B cell (primary cell): Measurements from ENCODE around the gene SDK1. TPM values are rescaled to one million over a fixed set of nuclear protein-coding genes. Genes with fewer than 3 reads are reported as not detected.

Experiments
- ATAC-seq: fragments of 200-7000 bp; cut with Tn5 transposase; one replicate; pipeline ENCODE4 v1.10.0; 2021; ENCODE audit warnings: low read depth, mild to moderate bottlenecking, moderate number of reproducible peaks, moderate library complexity
- CTCF ChIA-PET: fragments of 350-600 bp; sonication (Branson Sonifier 250); formaldehyde crosslinking; loops from one replicate; lab custom pipeline; 2021; ENCODE audit warnings: antibody characterized with exemption, inconsistent platforms; lab: Charles Lee
- POLR2A ChIA-PET: fragments of 350-600 bp; sonication (Branson Sonifier 250); formaldehyde crosslinking; loops from one replicate; lab custom pipeline; 2021; ENCODE audit warnings: antibody characterized with exemption; lab: Charles Lee
- DNase-seq: peaks from one replicate; pipeline ENCODE4 v3.0.0; 2013
- H2AFZ ChIP-seq: 2 replicates; pipeline ENCODE4 v1.6.1; 2012; ENCODE audit warnings: mild to moderate bottlenecking, low read depth, low read length; ENCODE audit not compliant: insufficient read depth, poor library complexity, severe bottlenecking
- H3K27ac ChIP-seq, 2 donors: 1 replicate in 1 of 2; 2 replicates in 1 of 2; pipeline ENCODE4 v1.5.1; 2012 to 2013; ENCODE audit warnings: low read length in 2 of 2, mild to moderate bottlenecking in 2 of 2, moderate library complexity in 1 of 2
- H3K27me3 ChIP-seq, 4 experiments: fragments of 200-600 bp in 1 of 4; sonication (generic) in 1 of 4; replicated peaks in 1 of 4; 1 replicate in 2 of 4; 2 replicates in 2 of 4; pipeline versions ENCODE4 v1.6.1 to v1.7.0; 2013 to 2016; ENCODE audit warnings: low read length in 3 of 4, mild to moderate bottlenecking in 2 of 4, mixed read lengths in 1 of 4, moderate library complexity in 1 of 4; ENCODE audit not compliant: insufficient read depth in 4 of 4, control insufficient read depth in 3 of 4; ENCODE audit errors: control extremely low read depth in 1 of 4
- H3K36me3 ChIP-seq, 2 experiments: replicated peaks in 1 of 2; 1 replicate in 1 of 2; 2 replicates in 1 of 2; pipeline versions ENCODE4 v1.6.1 to v1.7.1; 2013; ENCODE audit warnings: low read length in 1 of 2; ENCODE audit not compliant: insufficient read depth in 2 of 2, control insufficient read depth in 1 of 2; ENCODE audit errors: control extremely low read depth in 1 of 2, extremely low read depth in 1 of 2
- H3K4me1 ChIP-seq, 2 donors: fragments of 200-600 bp in 1 of 2; sonication (generic) in 1 of 2; 1 replicate in 1 of 2; 2 replicates in 1 of 2; pipeline versions ENCODE4 v1.5.1 to v1.6.1; 2013 to 2017; ENCODE audit warnings: low read length in 2 of 2; ENCODE audit not compliant: control insufficient read depth in 2 of 2, insufficient read depth in 2 of 2
- H3K4me2 ChIP-seq: replicated peaks from 2 replicates; pipeline ENCODE3; 2012; ENCODE audit warnings: mild to moderate bottlenecking, low read depth, low read length; ENCODE audit not compliant: poor library complexity, severe bottlenecking
- H3K4me3 ChIP-seq, 5 experiments: fragments of 200-600 bp in 1 of 5; sonication (generic) in 1 of 5; 1 replicate in 3 of 5; 2 replicates in 2 of 5; pipeline versions ENCODE4 v1.5.1 to v1.7.0; 2011 to 2016; ENCODE audit warnings: low read length in 4 of 5, mild to moderate bottlenecking in 4 of 5, low read depth in 2 of 5, control low read depth in 1 of 5, moderate library complexity in 1 of 5; ENCODE audit not compliant: insufficient read depth in 1 of 5; ENCODE audit errors: control extremely low read depth in 1 of 5, extremely low read depth in 1 of 5
- H3K79me2 ChIP-seq: fragments of 200-600 bp; sonication (generic); one replicate; pipeline ENCODE4 v1.6.0; 2016; ENCODE audit warnings: low read length; ENCODE audit not compliant: control insufficient read depth, insufficient read depth
- H3K9ac ChIP-seq: fragments of 200-600 bp; sonication (generic); 2 replicates; pipeline ENCODE4 v1.6.1; 2017; ENCODE audit warnings: mild to moderate bottlenecking, low read length, moderate library complexity
- H3K9me3 ChIP-seq, 3 donors: one replicate each; pipeline versions ENCODE4 v1.6.1 to v1.7.1; 2013; ENCODE audit warnings: low read length in 2 of 3; ENCODE audit not compliant: control insufficient read depth in 2 of 3, insufficient read depth in 1 of 3; ENCODE audit errors: control extremely low read depth in 1 of 3
- H4K20me1 ChIP-seq: 2 replicates; pipeline ENCODE4 v1.6.0; 2012; ENCODE audit warnings: mild to moderate bottlenecking, low read length; ENCODE audit not compliant: insufficient read depth, control insufficient read depth, poor library complexity, severe bottlenecking
- H3K27ac Mint-ChIP-seq: one replicate; pipeline ENCODE4 v1.8.0; 2021; ENCODE audit warnings: mixed read lengths
- H3K27me3 Mint-ChIP-seq: one replicate; pipeline ENCODE4 v1.8.0; 2021; ENCODE audit warnings: mixed read lengths
- H3K4me1 Mint-ChIP-seq: one replicate; pipeline ENCODE4 v1.8.0; 2021; ENCODE audit warnings: mixed read lengths
- H3K4me3 Mint-ChIP-seq: one replicate; pipeline ENCODE4 v1.8.0; 2021; ENCODE audit warnings: mixed read lengths
- H3K9me3 Mint-ChIP-seq: one replicate; pipeline ENCODE4 v1.8.0; 2022; ENCODE audit warnings: mixed read lengths; ENCODE audit not compliant: insufficient read depth
- EZH2 ChIP-seq: IDR thresholded peaks from 2 replicates; pipeline ENCODE4 v1.6.1; 2012; ENCODE audit warnings: borderline replicate concordance, low read depth, mild to moderate bottlenecking, moderate library complexity, low read length; ENCODE audit not compliant: insufficient read depth, poor library complexity, severe bottlenecking
- WGBS: methylation state at CpG from one replicate; pipeline ENCODE4 v1.1.5; 2013; ENCODE audit warnings: missing lambda C conversion rate; ENCODE audit not compliant: insufficient coverage; 5-methylcytosine and 5-hydroxymethylcytosine counted together
- intact Hi-C: fragments of 100-400 bp; cut with micrococcal nuclease; formaldehyde crosslinking; loops from one replicate; pipeline ENCODE4 v1.10.0; 2022
- polyA plus RNA-seq: library from polyadenylated mRNA; depleted of rRNA; stranded (reverse); fragments of >200 nt; gene quantifications from 2 replicates; pipeline ENCODE4 v1.2.3, GENCODE V29; 2012
- total RNA-seq, 2 donors: library from RNA; stranded (reverse); fragments of 120-200 nt in 1 of 2; gene quantifications; 1 replicate in 1 of 2; 2 replicates in 1 of 2; pipeline versions ENCODE4 v1.2.3 to v1.2.4, GENCODE V29; 2013 to 2022
- TF ChIP-seq, protein P1 (sequence below): fragments of 200-600 bp; IDR thresholded peaks from one replicate; pipeline ENCODE4 v1.8.0; 2022; ENCODE audit warnings: antibody characterized with exemption, mild to moderate bottlenecking

The SDK1 gene
- total and polyA plus RNA-seq, 2 donors (not counting 1 experiment from before 2014, with no cell fraction given): 0.73 to 2.0 TPM

- 91% methylated on average over 10 of the region's 11 CpGs for WGBS
- POLR2A ChIA-PET: no interaction called here
These were observed 835.0 kb downstream of the SDK1 start for GRCh38 chr7:4136036-4136435.

DNA sequence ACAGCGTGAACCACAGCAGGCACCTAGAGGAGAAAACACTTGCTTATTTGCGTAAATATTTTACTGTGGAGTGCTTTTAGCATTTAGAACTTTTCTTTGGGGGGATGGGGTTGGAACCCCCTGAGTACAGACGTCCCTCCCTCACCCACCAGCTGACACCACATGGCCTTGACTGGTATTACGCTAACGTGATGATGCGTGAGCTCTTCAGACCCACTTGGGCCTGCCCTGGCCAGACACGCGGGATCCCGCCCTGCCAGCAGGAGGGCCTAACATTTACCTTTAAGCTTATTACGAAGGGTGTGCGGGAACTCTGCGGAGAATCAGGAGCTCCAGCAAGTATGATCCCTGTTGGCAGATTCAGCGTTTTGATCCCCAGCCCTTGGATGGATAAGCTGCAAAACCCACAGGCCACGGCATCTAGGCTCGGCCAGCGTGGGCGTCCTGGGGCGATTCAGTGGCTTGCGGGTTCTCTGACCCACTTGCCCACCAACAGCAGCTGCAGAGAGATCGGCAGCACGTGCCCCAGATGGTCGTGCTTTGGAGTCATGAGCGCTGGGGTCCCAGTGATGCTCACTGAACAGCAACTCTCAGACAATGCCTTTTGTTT lies 835.6 kb downstream of the SDK1 start:
- no peak overlapping the region for H3K27ac ChIP-seq
- H3K9ac ChIP-seq: no peak overlapping the region
- no peaks in the 10 kb centered on the region for H4K20me1 ChIP-seq
- no peaks in the 10 kb centered on the region for H3K79me2 ChIP-seq
- no peaks in the 10 kb centered on the region for H3K36me3 ChIP-seq
- no peak overlapping the region for H3K4me3 Mint-ChIP-seq
- 93% methylated on average over 20 of the region's 23 CpGs for WGBS
- no peak overlapping the region for H2AFZ ChIP-seq
- intact Hi-C loops: no loop called here
- H3K4me1 Mint-ChIP-seq: no peaks in the 10 kb centered on the region
- H3K27me3 Mint-ChIP-seq: no peaks in the 10 kb centered on the region
- ChIA-PET POLR2A (no interaction called here), CTCF (no interaction called here)
- TF ChIP-seq, protein P1, sequence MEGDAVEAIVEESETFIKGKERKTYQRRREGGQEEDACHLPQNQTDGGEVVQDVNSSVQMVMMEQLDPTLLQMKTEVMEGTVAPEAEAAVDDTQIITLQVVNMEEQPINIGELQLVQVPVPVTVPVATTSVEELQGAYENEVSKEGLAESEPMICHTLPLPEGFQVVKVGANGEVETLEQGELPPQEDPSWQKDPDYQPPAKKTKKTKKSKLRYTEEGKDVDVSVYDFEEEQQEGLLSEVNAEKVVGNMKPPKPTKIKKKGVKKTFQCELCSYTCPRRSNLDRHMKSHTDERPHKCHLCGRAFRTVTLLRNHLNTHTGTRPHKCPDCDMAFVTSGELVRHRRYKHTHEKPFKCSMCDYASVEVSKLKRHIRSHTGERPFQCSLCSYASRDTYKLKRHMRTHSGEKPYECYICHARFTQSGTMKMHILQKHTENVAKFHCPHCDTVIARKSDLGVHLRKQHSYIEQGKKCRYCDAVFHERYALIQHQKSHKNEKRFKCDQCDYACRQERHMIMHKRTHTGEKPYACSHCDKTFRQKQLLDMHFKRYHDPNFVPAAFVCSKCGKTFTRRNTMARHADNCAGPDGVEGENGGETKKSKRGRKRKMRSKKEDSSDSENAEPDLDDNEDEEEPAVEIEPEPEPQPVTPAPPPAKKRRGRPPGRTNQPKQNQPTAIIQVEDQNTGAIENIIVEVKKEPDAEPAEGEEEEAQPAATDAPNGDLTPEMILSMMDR: no peak
- TF ChIP-seq EZH2: no peak
- H3K4me2 ChIP-seq: no peak overlapping the region
- DNase-seq: no peak
- no peaks in the 10 kb centered on the region for H3K9me3 ChIP-seq
- H3K4me3 ChIP-seq: no peak overlapping the region
- ATAC-seq: no peak
- H3K27ac Mint-ChIP-seq: no peak overlapping the region
- H3K9me3 Mint-ChIP-seq: no peaks in the 10 kb centered on the region
- no peaks in the 10 kb centered on the region for H3K4me1 ChIP-seq
- no peaks in the 10 kb centered on the region for H3K27me3 ChIP-seq

More at GRCh38 chr7:4136036-4136435, 835.0 kb downstream of the SDK1 start:
- Mint-ChIP-seq H3K27ac (no peak overlapping the region), H3K9me3 (no peaks in the 10 kb centered on the region), H3K4me1 (no peaks in the 10 kb centered on the region), H3K4me3 (no peak overlapping the region), H3K27me3 (no peaks in the 10 kb centered on the region)
- TF ChIP-seq EZH2: no peak
- TF ChIP-seq, protein P1: no peak
- CTCF ChIA-PET: no interaction called here
- Histone ChIP-seq H3K79me2 (no peaks in the 10 kb centered on the region), H2AFZ (no peak overlapping the region), H3K4me2 (no peak overlapping the region), H3K9me3 (no peaks in the 10 kb centered on the region), H3K4me3 (no peak overlapping the region), H3K4me1 (no peaks in the 10 kb centered on the region), H3K9ac (no peak overlapping the region), H3K27me3 (no peaks in the 10 kb centered on the region), H3K27ac (no peak overlapping the region), H3K36me3 (no peaks in the 10 kb centered on the region), H4K20me1 (no peaks in the 10 kb centered on the region)
- no peak for DNase-seq
- intact Hi-C loops: no loop called here
- ATAC-seq: no peak
